H9 (cell line): ENCODE data around the gene FBXL7. TPM values are rescaled to one million over a fixed set of nuclear protein-coding genes. Genes with fewer than 3 reads are reported as not detected.

Experiments used
- DNase-seq: peaks from one replicate; pipeline ENCODE4 v3.0.0-alpha.2; 2017
- H2AFZ ChIP-seq: one replicate; pipeline ENCODE4 v1.6.1; 2013; ENCODE audit warnings: mild to moderate bottlenecking, low read length, control low read depth, moderate library complexity
- H2AK5ac ChIP-seq: 2 replicates; pipeline ENCODE4 v1.6.1; 2013; ENCODE audit warnings: low read length, control low read depth, mixed read lengths; ENCODE audit not compliant: insufficient read length
- H2BK120ac ChIP-seq: one replicate; pipeline ENCODE4 v1.6.1; 2013; ENCODE audit warnings: low read depth, mild to moderate bottlenecking, low read length, control low read depth, inconsistent platforms; ENCODE audit not compliant: poor library complexity, severe bottlenecking
- H2BK12ac ChIP-seq: 2 replicates; pipeline ENCODE4 v1.6.1; 2013; ENCODE audit warnings: low read length, control low read depth, mixed read lengths, low read depth; ENCODE audit not compliant: insufficient read length
- H2BK15ac ChIP-seq: 2 replicates; pipeline ENCODE4 v1.6.1; 2013; ENCODE audit warnings: low read depth, low read length, control low read depth
- H2BK20ac ChIP-seq: one replicate; pipeline ENCODE4 v1.6.1; 2013; ENCODE audit warnings: low read depth, mild to moderate bottlenecking, low read length, control low read depth, inconsistent platforms; ENCODE audit not compliant: poor library complexity, severe bottlenecking
- H2BK5ac ChIP-seq: 2 replicates; pipeline ENCODE4 v1.6.1; 2013; ENCODE audit warnings: low read length, control low read depth, mixed read lengths; ENCODE audit not compliant: insufficient read length
- H3K14ac ChIP-seq: 2 replicates; pipeline ENCODE4 v1.6.1; 2013; ENCODE audit warnings: low read length, control low read depth; ENCODE audit not compliant: insufficient read depth
- H3K18ac ChIP-seq: 2 replicates; pipeline ENCODE4 v1.6.1; 2013; ENCODE audit warnings: low read depth, mild to moderate bottlenecking, mixed read lengths, low read length, control low read depth; ENCODE audit not compliant: insufficient read length
- H3K23ac ChIP-seq: 2 replicates; pipeline ENCODE4 v1.6.1; 2013; ENCODE audit warnings: low read length, control low read depth, mixed read lengths, low read depth; ENCODE audit not compliant: insufficient read length
- H3K23me2 ChIP-seq: 2 replicates; pipeline ENCODE4 v1.6.1; 2013; ENCODE audit warnings: low read depth, mild to moderate bottlenecking, mixed read lengths, low read length, control low read depth; ENCODE audit not compliant: insufficient read length, poor library complexity, severe bottlenecking
- H3K27ac ChIP-seq: 2 replicates; pipeline ENCODE4 v1.5.1; 2013; ENCODE audit warnings: low read length, control low read depth, mixed read lengths, low read depth; ENCODE audit not compliant: insufficient read length
- H3K27me3 ChIP-seq: 2 replicates; pipeline ENCODE4 v1.6.1; 2013; ENCODE audit warnings: low read length, control low read depth, inconsistent platforms; ENCODE audit not compliant: insufficient read depth
- H3K4ac ChIP-seq: 2 replicates; pipeline ENCODE4 v1.6.1; 2013; ENCODE audit warnings: low read depth, mild to moderate bottlenecking, control low read depth, inconsistent platforms, low read length, moderate library complexity
- H3K4me1 ChIP-seq: 2 replicates; pipeline ENCODE4 v1.6.1; 2013; ENCODE audit warnings: low read length, control low read depth, inconsistent platforms; ENCODE audit not compliant: insufficient read depth
- H3K4me2 ChIP-seq: 2 replicates; pipeline ENCODE4 v1.6.1; 2013; ENCODE audit warnings: low read length, control low read depth, mixed read lengths; ENCODE audit not compliant: insufficient read length, insufficient read depth
- H3K56ac ChIP-seq: 2 replicates; pipeline ENCODE4 v1.6.1; 2013; ENCODE audit warnings: low read depth, mild to moderate bottlenecking, mixed read lengths, low read length, control low read depth; ENCODE audit not compliant: insufficient read length
- H3K79me1 ChIP-seq: 2 replicates; pipeline ENCODE4 v1.6.1; 2013; ENCODE audit warnings: low read depth, mild to moderate bottlenecking, moderate library complexity, low read length, control low read depth, inconsistent platforms; ENCODE audit not compliant: insufficient read depth, poor library complexity, severe bottlenecking
- H3K79me2 ChIP-seq: 2 replicates; pipeline ENCODE4 v1.6.1; 2013; ENCODE audit warnings: low read length, control low read depth, inconsistent platforms; ENCODE audit not compliant: insufficient read depth
- H3K9ac ChIP-seq: 2 replicates; pipeline ENCODE4 v1.6.1; 2013; ENCODE audit warnings: low read length, control low read depth, mixed read lengths; ENCODE audit not compliant: insufficient read length; ENCODE audit errors: extremely low read depth
- H3K9me3 ChIP-seq: one replicate; pipeline ENCODE4 v1.6.1; 2013; ENCODE audit warnings: low read depth, low read length, inconsistent platforms; ENCODE audit not compliant: control insufficient read depth
- H3T11ph ChIP-seq: one replicate; pipeline ENCODE4 v1.6.1; 2013; ENCODE audit warnings: mild to moderate bottlenecking, low read length, control low read depth, inconsistent platforms
- H4K20me1 ChIP-seq: one replicate; pipeline ENCODE4 v1.6.1; 2013; ENCODE audit not compliant: control insufficient read depth, insufficient read length, insufficient read depth
- H4K5ac ChIP-seq: 2 replicates; pipeline ENCODE4 v1.6.1; 2013; ENCODE audit warnings: low read depth, mild to moderate bottlenecking, mixed read lengths, low read length, control low read depth; ENCODE audit not compliant: insufficient read length
- H4K8ac ChIP-seq: replicated peaks from 2 replicates; pipeline ENCODE4 v1.6.1; 2013; ENCODE audit warnings: low read length, control low read depth, mixed read lengths, low read depth; ENCODE audit not compliant: insufficient read length
- H4K91ac ChIP-seq: 2 replicates; pipeline ENCODE4 v1.6.1; 2013; ENCODE audit warnings: low read depth, mild to moderate bottlenecking, moderate library complexity, mixed read lengths, low read length, control low read depth; ENCODE audit not compliant: insufficient read length
- H3K27ac Mint-ChIP-seq, 3 experiments: 2 replicates in 2 of 3; 3 replicates in 1 of 3; pipeline ENCODE4 v1.8.0; 2020 to 2021; ENCODE audit warnings: mixed read lengths in 3 of 3, mild to moderate bottlenecking in 1 of 3, moderate library complexity in 1 of 3
- H3K27me3 Mint-ChIP-seq: 2 replicates; pipeline ENCODE4 v1.8.0; 2021; ENCODE audit warnings: low read depth, mild to moderate bottlenecking, moderate library complexity, mixed read lengths
- H3K36me3 Mint-ChIP-seq, 3 experiments: 2 replicates in 2 of 3; 3 replicates in 1 of 3; pipeline ENCODE4 v1.8.0; 2020 to 2021; ENCODE audit warnings: low read depth in 3 of 3, mixed read lengths in 3 of 3; ENCODE audit not compliant: insufficient read depth in 1 of 3
- H3K4me1 Mint-ChIP-seq, 2 experiments: 2 replicates each; pipeline ENCODE4 v1.8.0; 2020; ENCODE audit warnings: mixed read lengths in 2 of 2
- H3K4me3 Mint-ChIP-seq, 2 experiments: 2 replicates in 1 of 2; 3 replicates in 1 of 2; pipeline ENCODE4 v1.8.0; 2020 to 2021; ENCODE audit warnings: mild to moderate bottlenecking in 2 of 2, mixed read lengths in 2 of 2, moderate library complexity in 1 of 2
- H3K9me3 Mint-ChIP-seq, 2 experiments: 2 replicates in 1 of 2; 3 replicates in 1 of 2; pipeline ENCODE4 v1.8.0; 2020; ENCODE audit warnings: mild to moderate bottlenecking in 2 of 2, mixed read lengths in 2 of 2, moderate library complexity in 1 of 2
- WGBS: extraction: QIAGEN DNeasy Blood & Tissue Kit; methylation state at CpG from one replicate; pipeline ENCODE4 v1.1.7; 2013; ENCODE audit warnings: missing lambda C conversion rate, low lambda C conversion rate, mixed read lengths; ENCODE audit not compliant: insufficient read length; ENCODE audit errors: extremely low coverage; 5-methylcytosine and 5-hydroxymethylcytosine counted together
- total RNA-seq: library from RNA; stranded (reverse); gene quantifications from 2 replicates; pipeline ENCODE4 v1.2.1, GENCODE V29; 2021
- TF ChIP-seq, protein P1 (sequence below): fragments of 200-600 bp; sonication (generic); conservative IDR thresholded peaks from 3 replicates; pipeline ENCODE4 v1.8.0; 2021; ENCODE audit warnings: antibody characterized with exemption, mild to moderate bottlenecking

Gene FBXL7
- total RNA-seq, 1 experiment from 2014 or later = 14.6 TPM

- Histone ChIP-seq H3K79me1 (no peaks in the 10 kb centered on the region), H2BK5ac (no peak overlapping the region), H3K18ac (no peak overlapping the region), H3K14ac (no peak overlapping the region), H3K27ac (no peak overlapping the region), H3K27me3 (no peaks in the 10 kb centered on the region), H4K20me1 (peaks cover 2% of the 10 kb centered on the region), H3K4ac (no peak overlapping the region), H4K91ac (no peak overlapping the region), H2AFZ (no peak overlapping the region), H3K23me2 (no peaks in the 10 kb centered on the region), H4K5ac (no peak overlapping the region), H3K56ac (no peak overlapping the region), H4K8ac (no peak overlapping the region), H3K23ac (no peak overlapping the region), H3K4me1 (no peaks in the 10 kb centered on the region), H3K4me2 (no peak overlapping the region), H2BK120ac (no peak overlapping the region), H2BK20ac (no peak overlapping the region), H3T11ph (no peak overlapping the region), H3K9ac (no peak overlapping the region), H3K79me2 (no peaks in the 10 kb centered on the region), H2BK12ac (no peak overlapping the region), H2BK15ac (no peak overlapping the region), H2AK5ac (no peak overlapping the region), H3K9me3 (peaks cover 8% of the 10 kb centered on the region)
- Mint-ChIP-seq H3K4me3 (no peak overlapping the region), H3K36me3 (peaks cover 7 to 14% (median 12%) of the 10 kb centered on the region in 3 experiments), H3K4me1 (peaks cover 15 to 24% of the 10 kb centered on the region in 2 experiments), H3K27ac (no peak overlapping the region), H3K9me3 (peaks cover 12 to 13% of the 10 kb centered on the region in 2 experiments), H3K27me3 (no peaks in the 10 kb centered on the region; the same call in 1 of the 2 replicates)
- TF ChIP-seq, protein P1, sequence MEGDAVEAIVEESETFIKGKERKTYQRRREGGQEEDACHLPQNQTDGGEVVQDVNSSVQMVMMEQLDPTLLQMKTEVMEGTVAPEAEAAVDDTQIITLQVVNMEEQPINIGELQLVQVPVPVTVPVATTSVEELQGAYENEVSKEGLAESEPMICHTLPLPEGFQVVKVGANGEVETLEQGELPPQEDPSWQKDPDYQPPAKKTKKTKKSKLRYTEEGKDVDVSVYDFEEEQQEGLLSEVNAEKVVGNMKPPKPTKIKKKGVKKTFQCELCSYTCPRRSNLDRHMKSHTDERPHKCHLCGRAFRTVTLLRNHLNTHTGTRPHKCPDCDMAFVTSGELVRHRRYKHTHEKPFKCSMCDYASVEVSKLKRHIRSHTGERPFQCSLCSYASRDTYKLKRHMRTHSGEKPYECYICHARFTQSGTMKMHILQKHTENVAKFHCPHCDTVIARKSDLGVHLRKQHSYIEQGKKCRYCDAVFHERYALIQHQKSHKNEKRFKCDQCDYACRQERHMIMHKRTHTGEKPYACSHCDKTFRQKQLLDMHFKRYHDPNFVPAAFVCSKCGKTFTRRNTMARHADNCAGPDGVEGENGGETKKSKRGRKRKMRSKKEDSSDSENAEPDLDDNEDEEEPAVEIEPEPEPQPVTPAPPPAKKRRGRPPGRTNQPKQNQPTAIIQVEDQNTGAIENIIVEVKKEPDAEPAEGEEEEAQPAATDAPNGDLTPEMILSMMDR = no peak
- DNase-seq = no peak
- WGBS = no CpG with 5 or more reads among the region's 2 CpGs
Measured at GRCh38 chr5:15748266-15748665, 248.3 kb downstream of the FBXL7 start.
